ENCODE results near the gene THG1L. TPM values are rescaled to one million over a fixed set of nuclear protein-coding genes. Genes with fewer than 3 reads are reported as not detected.

The THG1L gene
- total and polyA plus RNA-seq, 2 donors (not counting 1 experiment from before 2014, with no cell fraction given), result 5.1 to 14.6 TPM

DNA sequence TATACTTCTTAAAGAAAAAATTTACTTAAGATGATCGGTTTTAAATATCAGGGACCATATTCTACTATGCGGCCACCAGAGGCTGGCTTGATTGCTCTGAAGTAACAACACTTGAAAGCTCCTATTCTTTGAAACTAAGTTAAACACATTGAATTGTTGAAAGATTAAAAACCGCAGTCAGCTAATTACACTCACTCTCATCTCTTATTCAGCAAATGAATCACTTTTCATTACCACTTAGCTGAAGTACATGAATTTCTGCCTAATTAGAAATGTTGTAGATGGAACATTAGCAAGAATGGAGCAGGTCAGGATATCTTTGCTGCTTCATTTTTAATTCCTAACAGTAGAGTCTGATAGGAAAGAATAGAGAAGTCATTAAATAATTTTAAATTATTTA is 54.6 kb downstream of the THG1L start:
- ChIA-PET CTCF (no interaction called here), POLR2A (no interaction called here)
- no peak overlapping the region for H3K27ac Mint-ChIP-seq
- Histone ChIP-seq H3K4me2 (replicated peaks; ENCODE audit: low read depth, low read length, poor library complexity, severe bottlenecking) (no peak overlapping the region), H4K20me1 (ENCODE audit: control insufficient read depth, insufficient read depth, low read length, poor library complexity, severe bottlenecking) (no peaks in the 10 kb centered on the region), H2AFZ (ENCODE audit: insufficient read depth, low read depth, low read length, poor library complexity, severe bottlenecking) (no peak overlapping the region), H3K9ac (ENCODE audit: low read length) (no peak overlapping the region), H3K36me3 (replicated peaks in 1 of 2; ENCODE audit: control extremely low read depth in 1 of 2, control insufficient read depth in 1 of 2, extremely low read depth in 1 of 2, insufficient read depth in 2 of 2, low read length in 1 of 2) (peaks cover 2 to 37% of the 10 kb centered on the region in 2 experiments), H3K4me3 (ENCODE audit: control extremely low read depth in 1 of 5, extremely low read depth in 1 of 5, insufficient read depth in 1 of 5, low read depth in 2 of 5, low read length in 4 of 5) (no peak overlapping the region), H3K9me3 (ENCODE audit: control extremely low read depth in 1 of 3, control insufficient read depth in 2 of 3, insufficient read depth in 1 of 3, low read length in 2 of 3) (no peaks in the 10 kb centered on the region), H3K27me3 (replicated peaks in 1 of 4; ENCODE audit: control extremely low read depth in 1 of 4, control insufficient read depth in 3 of 4, insufficient read depth in 4 of 4, low read length in 3 of 4) (no peaks in the 10 kb centered on the region), H3K4me1 (ENCODE audit: control insufficient read depth in 2 of 2, insufficient read depth in 2 of 2, low read length in 2 of 2) (no peaks in the 10 kb centered on the region), H3K79me2 (ENCODE audit: control insufficient read depth, insufficient read depth, low read length) (no peaks in the 10 kb centered on the region), H3K27ac (ENCODE audit: low read length in 2 of 2) (no peak overlapping the region)
- 100% methylated on average over 1 of the region's 3 CpGs for WGBS (ENCODE audit: insufficient coverage)
- no peaks in the 10 kb centered on the region for H3K9me3 Mint-ChIP-seq (ENCODE audit: insufficient read depth)
- ATAC-seq (ENCODE audit: low read depth) (no peak), DNase-seq (no peak)
- no peaks in the 10 kb centered on the region for H3K27me3 Mint-ChIP-seq
- H3K4me3 Mint-ChIP-seq, result no peak overlapping the region
- H3K4me1 Mint-ChIP-seq, result no peaks in the 10 kb centered on the region
- TF ChIP-seq, protein P1, sequence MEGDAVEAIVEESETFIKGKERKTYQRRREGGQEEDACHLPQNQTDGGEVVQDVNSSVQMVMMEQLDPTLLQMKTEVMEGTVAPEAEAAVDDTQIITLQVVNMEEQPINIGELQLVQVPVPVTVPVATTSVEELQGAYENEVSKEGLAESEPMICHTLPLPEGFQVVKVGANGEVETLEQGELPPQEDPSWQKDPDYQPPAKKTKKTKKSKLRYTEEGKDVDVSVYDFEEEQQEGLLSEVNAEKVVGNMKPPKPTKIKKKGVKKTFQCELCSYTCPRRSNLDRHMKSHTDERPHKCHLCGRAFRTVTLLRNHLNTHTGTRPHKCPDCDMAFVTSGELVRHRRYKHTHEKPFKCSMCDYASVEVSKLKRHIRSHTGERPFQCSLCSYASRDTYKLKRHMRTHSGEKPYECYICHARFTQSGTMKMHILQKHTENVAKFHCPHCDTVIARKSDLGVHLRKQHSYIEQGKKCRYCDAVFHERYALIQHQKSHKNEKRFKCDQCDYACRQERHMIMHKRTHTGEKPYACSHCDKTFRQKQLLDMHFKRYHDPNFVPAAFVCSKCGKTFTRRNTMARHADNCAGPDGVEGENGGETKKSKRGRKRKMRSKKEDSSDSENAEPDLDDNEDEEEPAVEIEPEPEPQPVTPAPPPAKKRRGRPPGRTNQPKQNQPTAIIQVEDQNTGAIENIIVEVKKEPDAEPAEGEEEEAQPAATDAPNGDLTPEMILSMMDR (IDR thresholded peaks at IDR 0.05), result no peak
- no peak for TF ChIP-seq EZH2 (IDR thresholded peaks at IDR 0.05; ENCODE audit: borderline replicate concordance, insufficient read depth, low read depth, low read length, poor library complexity, severe bottlenecking)
- intact Hi-C loops (cut with micrococcal nuclease), result no loop called here

Small RNA genes lying within 50 kb of the gene (small RNA-seq; reads per million reads assigned to genes)
- not detected for gene AC026407.1 (ENCODE audit: insufficient read length, low read depth, low replicate concordance)

Other genes starting within 250 kb of the THG1L start
- 171 TPM in 2 replicates for gene ADAM19, start 155.6 kb upstream of the THG1L start, total RNA-seq
- 110 and 152 TPM in 2 replicates for gene ADAM19, start 155.6 kb upstream of the THG1L start, polyA plus RNA-seq
- gene SOX30, start 79.0 kb upstream of the THG1L start, total RNA-seq, result 0.29 and 0.49 TPM in 2 replicates
- gene SOX30, start 79.0 kb upstream of the THG1L start, polyA plus RNA-seq, result 0.21 and 0.23 TPM in 2 replicates
- gene C5orf52, start 59.9 kb upstream of the THG1L start, total RNA-seq, result not detected in 2 replicates
- not detected in 2 replicates for gene C5orf52, start 59.9 kb upstream of the THG1L start, polyA plus RNA-seq
- 4.2 and 4.3 TPM in 2 replicates for gene LSM11, start 12.3 kb downstream of the THG1L start, total RNA-seq
- gene LSM11, start 12.3 kb downstream of the THG1L start, polyA plus RNA-seq, result 0.97 and 1.00 TPM in 2 replicates
- gene CLINT1, start 127.7 kb downstream of the THG1L start, total RNA-seq, result 62.7 and 69.7 TPM in 2 replicates
- gene CLINT1, start 127.7 kb downstream of the THG1L start, polyA plus RNA-seq, result 89.1 and 92.2 TPM in 2 replicates

Data from B cell (primary cell).